Panc1 (cell line): Measurements from ENCODE around the gene SRRM4.

Source experiments
- CTCF ChIP-seq: fragments of 450-650 bp; IDR thresholded peaks from 2 replicates; pipeline ENCODE4 v1.5.1; 2017; ENCODE audit warnings: mild to moderate bottlenecking
- REST ChIP-seq, 2 experiments: IDR thresholded peaks; 2 replicates each; pipeline ENCODE4 v1.6.1; 2011 to 2012; ENCODE audit warnings: low read depth in 2 of 2, control low read depth in 1 of 2, low read length in 1 of 2, mild to moderate bottlenecking in 1 of 2, moderate library complexity in 1 of 2; ENCODE audit not compliant: insufficient read depth in 1 of 2

- TF ChIP-seq CTCF = no peak
- TF ChIP-seq REST (IDR thresholded peaks at IDR 0.05; ENCODE audit: insufficient read depth in 1 of 2, low read depth in 2 of 2, low read length in 1 of 2) = no peak
Observed at GRCh38 chr12:119149270-119149669, 167.9 kb downstream of the SRRM4 start.
